ENCODE results near the gene LDHB. TPM values are rescaled to one million over a fixed set of nuclear protein-coding genes. Genes with fewer than 3 reads are reported as not detected.
"Not testable (repeated sequence)": the region's sequence is repeated elsewhere in the genome, so short reads cannot be mapped to it uniquely, and the experiment has no call there.

LDHB gene
- total RNA-seq, 4 donors from 2014 or later = 384 to 506 (median 452) TPM

- H3K27ac ChIP-seq = no peak overlapping the region
- no peaks in the 10 kb centered on the region for H3K36me3 ChIP-seq
- 77 to 81% methylated on average over 4 to 7 of the region's 7 CpGs for WGBS, 2 donors (ENCODE audit: low coverage in 1 of 2)
- no peak overlapping the region for H3K4me3 ChIP-seq
- H3K4me1 ChIP-seq = peaks cover 0 to 11% (median 0%) of the 10 kb centered on the region in 3 donors
- TF ChIP-seq POLR2AphosphoS5 (IDR thresholded peaks at IDR 0.05) (no peak), POLR2A (IDR thresholded peaks at IDR 0.05) (no peak), CTCF (IDR thresholded peaks at IDR 0.05) (no peak), EP300 (IDR thresholded peaks at IDR 0.05) (no peak)
- ATAC-seq = no peak
- H3K27me3 ChIP-seq = no peaks in the 10 kb centered on the region
- no peaks in the 10 kb centered on the region for H3K9me3 ChIP-seq
Observed at GRCh38 chr12:21665816-21666215, 8.2 kb upstream of the LDHB start.

- 95% methylated on average over 20 to 22 of the region's 27 CpGs for WGBS, 2 donors (ENCODE audit: low coverage in 1 of 2)
- peaks cover 0 to 15% (median 0%) of the 10 kb centered on the region in 3 donors for H3K4me1 ChIP-seq
- no peak overlapping the region for H3K4me3 ChIP-seq
- no peaks in the 10 kb centered on the region for H3K9me3 ChIP-seq
- ATAC-seq = no peak
- H3K27ac ChIP-seq = no peak overlapping the region
- TF ChIP-seq POLR2A (IDR thresholded peaks at IDR 0.05) (no peak), CTCF (IDR thresholded peaks at IDR 0.05) (no peak), POLR2AphosphoS5 (IDR thresholded peaks at IDR 0.05) (no peak), EP300 (IDR thresholded peaks at IDR 0.05) (no peak)
- H3K27me3 ChIP-seq = no peaks in the 10 kb centered on the region
- no peaks in the 10 kb centered on the region for H3K36me3 ChIP-seq
Observed at GRCh38 chr12:21662122-21662792, 4.6 kb upstream of the LDHB start.

DNA sequence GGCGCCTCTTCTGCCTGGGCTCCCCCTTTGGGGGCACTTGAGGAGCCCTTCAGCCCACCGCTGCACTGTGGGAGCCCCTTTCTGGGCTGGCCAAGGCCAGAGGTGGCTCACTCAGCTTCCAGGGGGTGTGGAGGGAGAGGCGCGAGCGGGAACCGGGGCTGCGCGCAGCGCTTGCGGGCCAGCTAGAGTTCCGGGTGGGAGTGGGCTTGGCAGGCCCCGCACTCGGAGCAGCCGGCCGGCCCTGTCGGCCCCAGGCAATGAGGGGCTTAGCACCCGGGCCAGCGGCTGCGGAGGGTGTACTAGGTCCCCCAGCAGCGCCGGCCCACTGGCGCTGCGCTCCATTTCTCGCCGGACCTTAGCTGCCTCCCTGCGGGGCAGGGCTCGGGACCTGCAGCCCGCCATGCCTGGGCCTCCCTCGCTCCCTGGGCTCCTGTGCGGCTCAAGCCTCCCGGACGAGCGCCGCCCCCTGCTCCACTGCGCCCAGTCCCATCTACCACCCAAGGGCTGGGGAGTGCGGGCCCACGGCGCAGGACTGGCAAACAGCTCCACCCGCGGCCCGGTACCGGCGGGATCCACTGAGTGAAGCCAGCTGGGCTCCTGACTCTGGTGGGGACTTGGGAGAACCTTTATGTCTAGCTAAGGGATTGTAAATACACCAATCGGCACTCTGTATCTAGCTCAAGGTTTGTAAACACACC, 3.9 kb upstream of the LDHB start:
- H3K27ac ChIP-seq, H3K4me3 ChIP-seq, H3K9me3 ChIP-seq, H3K27me3 ChIP-seq, ATAC-seq, H3K36me3 ChIP-seq: not testable (repeated sequence)
- whole genome bisulfite sequencing, 2 donors (ENCODE audit: low coverage in 1 of 2) = no CpG with 5 or more reads among the region's 44 CpGs
- H3K4me1 ChIP-seq = peaks cover 0 to 11% (median 0%) of the 10 kb centered on the region in 3 donors

DNA sequence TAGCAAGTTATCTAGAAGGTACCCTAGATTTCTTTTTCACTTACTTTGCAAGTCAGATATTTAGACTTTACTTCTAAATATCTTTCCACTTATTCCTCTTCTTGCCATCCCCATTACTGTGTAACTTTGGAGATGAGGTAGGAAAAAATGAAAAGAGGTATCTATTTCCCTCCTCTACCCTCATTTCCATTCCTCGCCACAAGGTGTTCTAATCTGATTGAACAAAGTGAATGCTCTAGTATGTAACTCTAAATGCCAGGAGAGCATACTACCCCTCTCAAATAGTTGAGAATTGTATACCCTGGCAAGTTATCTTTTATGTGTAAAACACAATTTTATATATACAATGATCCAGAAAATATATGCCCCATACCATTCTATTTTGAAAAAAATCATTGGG, 1.7 kb upstream of the LDHB start:
- 88 to 94% methylated on average over 1 of the region's 1 CpG for WGBS, 2 donors (ENCODE audit: low coverage in 1 of 2)
- no peak for ATAC-seq
- TF ChIP-seq EP300 (IDR thresholded peaks at IDR 0.05) = no peak
- TF ChIP-seq CTCF (IDR thresholded peaks at IDR 0.05) = no peak
- TF ChIP-seq POLR2AphosphoS5 (IDR thresholded peaks at IDR 0.05) = no peak
- TF ChIP-seq POLR2A (IDR thresholded peaks at IDR 0.05) = no peak

DNA sequence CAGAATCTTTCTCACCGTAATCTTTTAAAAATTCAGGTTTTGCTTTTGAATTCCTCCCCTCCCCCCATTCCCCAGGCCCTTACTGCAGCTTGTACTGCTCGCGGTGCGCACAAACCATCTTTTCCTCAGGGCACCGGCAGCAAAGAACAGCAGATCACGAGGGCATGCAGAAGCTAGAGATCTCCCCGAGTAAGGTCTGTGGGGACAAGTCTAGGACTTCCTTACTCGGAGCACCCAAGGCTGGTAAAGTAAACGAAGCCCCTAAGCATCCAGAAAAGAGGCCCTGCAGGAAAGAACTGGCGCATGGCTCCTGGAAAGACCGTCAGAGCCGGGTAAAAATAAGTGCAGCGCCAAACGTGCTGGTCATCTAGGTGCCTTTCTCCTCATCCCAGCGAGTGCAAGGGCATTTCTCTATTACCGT, 727 bp downstream of the LDHB start:
- WGBS, 2 donors (ENCODE audit: low coverage in 1 of 2) = 0 to 2% methylated on average over 8 to 13 of the region's 16 CpGs
- Histone ChIP-seq H3K9me3 (no peaks in the 10 kb centered on the region), H3K4me1 (peaks cover 3 to 50% (median 10%) of the 10 kb centered on the region in 3 donors), H3K27me3 (no peaks in the 10 kb centered on the region), H3K27ac (peak overlapping the region; percentile 92 to 97 (median 96)), H3K36me3 (peaks cover 0 to 24% of the 10 kb centered on the region in 2 donors), H3K4me3 (peak overlapping the region; percentile 73 to 89)
- ATAC-seq = peak; percentile 29
- TF ChIP-seq POLR2AphosphoS5 (IDR thresholded peaks at IDR 0.05) (no peak), CTCF (IDR thresholded peaks at IDR 0.05) (no peak), POLR2A (IDR thresholded peaks at IDR 0.05) (no peak), EP300 (IDR thresholded peaks at IDR 0.05) (no peak)

More for the DNA sequence above, 1.7 kb upstream of the LDHB start:
- no peaks in the 10 kb centered on the region for H3K9me3 ChIP-seq
- peaks cover 3 to 30% (median 8%) of the 10 kb centered on the region in 3 donors for H3K4me1 ChIP-seq
- H3K27me3 ChIP-seq = no peaks in the 10 kb centered on the region
- H3K4me3 ChIP-seq = no peak overlapping the region
- no peak overlapping the region for H3K27ac ChIP-seq
- H3K36me3 ChIP-seq = peaks cover 0 to under 1% of the 10 kb centered on the region in 2 donors

Measured in gastroesophageal sphincter (tissue), 4 donors.